H9 (cell line): ENCODE results near the gene TASOR2. TPM values are rescaled to one million over a fixed set of nuclear protein-coding genes. Genes with fewer than 3 reads are reported as not detected.

ENCODE experiments used
- DNase-seq: peaks from one replicate; pipeline ENCODE4 v3.0.0-alpha.2; 2017
- H2AFZ ChIP-seq: one replicate; pipeline ENCODE4 v1.6.1; 2013; ENCODE audit warnings: mild to moderate bottlenecking, low read length, control low read depth, moderate library complexity
- H2AK5ac ChIP-seq: 2 replicates; pipeline ENCODE4 v1.6.1; 2013; ENCODE audit warnings: low read length, control low read depth, mixed read lengths; ENCODE audit not compliant: insufficient read length
- H2BK120ac ChIP-seq: one replicate; pipeline ENCODE4 v1.6.1; 2013; ENCODE audit warnings: low read depth, mild to moderate bottlenecking, low read length, control low read depth, inconsistent platforms; ENCODE audit not compliant: poor library complexity, severe bottlenecking
- H2BK12ac ChIP-seq: 2 replicates; pipeline ENCODE4 v1.6.1; 2013; ENCODE audit warnings: low read length, control low read depth, mixed read lengths, low read depth; ENCODE audit not compliant: insufficient read length
- H2BK15ac ChIP-seq: 2 replicates; pipeline ENCODE4 v1.6.1; 2013; ENCODE audit warnings: low read depth, low read length, control low read depth
- H2BK20ac ChIP-seq: one replicate; pipeline ENCODE4 v1.6.1; 2013; ENCODE audit warnings: low read depth, mild to moderate bottlenecking, low read length, control low read depth, inconsistent platforms; ENCODE audit not compliant: poor library complexity, severe bottlenecking
- H2BK5ac ChIP-seq: 2 replicates; pipeline ENCODE4 v1.6.1; 2013; ENCODE audit warnings: low read length, control low read depth, mixed read lengths; ENCODE audit not compliant: insufficient read length
- H3K14ac ChIP-seq: 2 replicates; pipeline ENCODE4 v1.6.1; 2013; ENCODE audit warnings: low read length, control low read depth; ENCODE audit not compliant: insufficient read depth
- H3K18ac ChIP-seq: 2 replicates; pipeline ENCODE4 v1.6.1; 2013; ENCODE audit warnings: low read depth, mild to moderate bottlenecking, mixed read lengths, low read length, control low read depth; ENCODE audit not compliant: insufficient read length
- H3K23ac ChIP-seq: 2 replicates; pipeline ENCODE4 v1.6.1; 2013; ENCODE audit warnings: low read length, control low read depth, mixed read lengths, low read depth; ENCODE audit not compliant: insufficient read length
- H3K23me2 ChIP-seq: 2 replicates; pipeline ENCODE4 v1.6.1; 2013; ENCODE audit warnings: low read depth, mild to moderate bottlenecking, mixed read lengths, low read length, control low read depth; ENCODE audit not compliant: insufficient read length, poor library complexity, severe bottlenecking
- H3K27ac ChIP-seq: 2 replicates; pipeline ENCODE4 v1.5.1; 2013; ENCODE audit warnings: low read length, control low read depth, mixed read lengths, low read depth; ENCODE audit not compliant: insufficient read length
- H3K27me3 ChIP-seq: 2 replicates; pipeline ENCODE4 v1.6.1; 2013; ENCODE audit warnings: low read length, control low read depth, inconsistent platforms; ENCODE audit not compliant: insufficient read depth
- H3K4ac ChIP-seq: 2 replicates; pipeline ENCODE4 v1.6.1; 2013; ENCODE audit warnings: low read depth, mild to moderate bottlenecking, control low read depth, inconsistent platforms, low read length, moderate library complexity
- H3K4me1 ChIP-seq: 2 replicates; pipeline ENCODE4 v1.6.1; 2013; ENCODE audit warnings: low read length, control low read depth, inconsistent platforms; ENCODE audit not compliant: insufficient read depth
- H3K4me2 ChIP-seq: 2 replicates; pipeline ENCODE4 v1.6.1; 2013; ENCODE audit warnings: low read length, control low read depth, mixed read lengths; ENCODE audit not compliant: insufficient read length, insufficient read depth
- H3K56ac ChIP-seq: 2 replicates; pipeline ENCODE4 v1.6.1; 2013; ENCODE audit warnings: low read depth, mild to moderate bottlenecking, mixed read lengths, low read length, control low read depth; ENCODE audit not compliant: insufficient read length
- H3K79me1 ChIP-seq: 2 replicates; pipeline ENCODE4 v1.6.1; 2013; ENCODE audit warnings: low read depth, mild to moderate bottlenecking, moderate library complexity, low read length, control low read depth, inconsistent platforms; ENCODE audit not compliant: insufficient read depth, poor library complexity, severe bottlenecking
- H3K79me2 ChIP-seq: 2 replicates; pipeline ENCODE4 v1.6.1; 2013; ENCODE audit warnings: low read length, control low read depth, inconsistent platforms; ENCODE audit not compliant: insufficient read depth
- H3K9ac ChIP-seq: 2 replicates; pipeline ENCODE4 v1.6.1; 2013; ENCODE audit warnings: low read length, control low read depth, mixed read lengths; ENCODE audit not compliant: insufficient read length; ENCODE audit errors: extremely low read depth
- H3K9me3 ChIP-seq: one replicate; pipeline ENCODE4 v1.6.1; 2013; ENCODE audit warnings: low read depth, low read length, inconsistent platforms; ENCODE audit not compliant: control insufficient read depth
- H3T11ph ChIP-seq: one replicate; pipeline ENCODE4 v1.6.1; 2013; ENCODE audit warnings: mild to moderate bottlenecking, low read length, control low read depth, inconsistent platforms
- H4K20me1 ChIP-seq: one replicate; pipeline ENCODE4 v1.6.1; 2013; ENCODE audit not compliant: control insufficient read depth, insufficient read length, insufficient read depth
- H4K5ac ChIP-seq: 2 replicates; pipeline ENCODE4 v1.6.1; 2013; ENCODE audit warnings: low read depth, mild to moderate bottlenecking, mixed read lengths, low read length, control low read depth; ENCODE audit not compliant: insufficient read length
- H4K8ac ChIP-seq: replicated peaks from 2 replicates; pipeline ENCODE4 v1.6.1; 2013; ENCODE audit warnings: low read length, control low read depth, mixed read lengths, low read depth; ENCODE audit not compliant: insufficient read length
- H4K91ac ChIP-seq: 2 replicates; pipeline ENCODE4 v1.6.1; 2013; ENCODE audit warnings: low read depth, mild to moderate bottlenecking, moderate library complexity, mixed read lengths, low read length, control low read depth; ENCODE audit not compliant: insufficient read length
- H3K27ac Mint-ChIP-seq, 3 experiments: 2 replicates in 2 of 3; 3 replicates in 1 of 3; pipeline ENCODE4 v1.8.0; 2020 to 2021; ENCODE audit warnings: mixed read lengths in 3 of 3, mild to moderate bottlenecking in 1 of 3, moderate library complexity in 1 of 3
- H3K27me3 Mint-ChIP-seq: 2 replicates; pipeline ENCODE4 v1.8.0; 2021; ENCODE audit warnings: low read depth, mild to moderate bottlenecking, moderate library complexity, mixed read lengths
- H3K36me3 Mint-ChIP-seq, 3 experiments: 2 replicates in 2 of 3; 3 replicates in 1 of 3; pipeline ENCODE4 v1.8.0; 2020 to 2021; ENCODE audit warnings: low read depth in 3 of 3, mixed read lengths in 3 of 3; ENCODE audit not compliant: insufficient read depth in 1 of 3
- H3K4me1 Mint-ChIP-seq, 2 experiments: 2 replicates each; pipeline ENCODE4 v1.8.0; 2020; ENCODE audit warnings: mixed read lengths in 2 of 2
- H3K4me3 Mint-ChIP-seq, 2 experiments: 2 replicates in 1 of 2; 3 replicates in 1 of 2; pipeline ENCODE4 v1.8.0; 2020 to 2021; ENCODE audit warnings: mild to moderate bottlenecking in 2 of 2, mixed read lengths in 2 of 2, moderate library complexity in 1 of 2
- H3K9me3 Mint-ChIP-seq, 2 experiments: 2 replicates in 1 of 2; 3 replicates in 1 of 2; pipeline ENCODE4 v1.8.0; 2020; ENCODE audit warnings: mild to moderate bottlenecking in 2 of 2, mixed read lengths in 2 of 2, moderate library complexity in 1 of 2
- WGBS: extraction: QIAGEN DNeasy Blood & Tissue Kit; methylation state at CpG from one replicate; pipeline ENCODE4 v1.1.7; 2013; ENCODE audit warnings: missing lambda C conversion rate, low lambda C conversion rate, mixed read lengths; ENCODE audit not compliant: insufficient read length; ENCODE audit errors: extremely low coverage; 5-methylcytosine and 5-hydroxymethylcytosine counted together
- total RNA-seq: library from RNA; stranded (reverse); gene quantifications from 2 replicates; pipeline ENCODE4 v1.2.1, GENCODE V29; 2021
- TF ChIP-seq, protein P1 (sequence below): fragments of 200-600 bp; sonication (generic); conservative IDR thresholded peaks from 3 replicates; pipeline ENCODE4 v1.8.0; 2021; ENCODE audit warnings: antibody characterized with exemption, mild to moderate bottlenecking

Gene TASOR2
- total RNA-seq, 1 experiment from 2014 or later: 64.5 TPM

DNA sequence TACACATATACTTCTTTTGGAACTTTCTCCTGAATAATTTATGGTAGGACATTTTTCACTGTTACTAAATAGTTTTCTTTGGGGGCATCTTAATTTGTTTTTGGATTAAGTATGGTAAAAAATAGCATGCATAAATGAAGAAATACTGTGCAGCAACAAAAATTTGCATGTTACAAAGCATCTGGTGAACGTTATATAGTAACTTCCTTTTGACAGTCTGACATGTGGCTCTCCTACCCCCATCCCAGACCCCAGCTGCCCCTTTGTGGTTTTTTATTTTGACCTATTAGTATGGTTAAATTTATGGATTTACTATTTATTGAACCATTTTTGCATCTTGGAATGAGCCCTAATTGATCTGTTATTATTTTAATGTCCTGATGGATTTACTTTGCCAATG lies 9.9 kb downstream of the TASOR2 start:
- no peaks in the 10 kb centered on the region for H4K20me1 ChIP-seq
- Mint-ChIP-seq H3K4me3 (no peak overlapping the region), H3K9me3 (no peaks in the 10 kb centered on the region), H3K36me3 (no peaks in the 10 kb centered on the region), H3K4me1 (peaks cover 44 to 48% of the 10 kb centered on the region in 2 experiments), H3K27me3 (no peaks in the 10 kb centered on the region), H3K27ac (no peak overlapping the region)
- H3K4me1 ChIP-seq: peaks cover 4% of the 10 kb centered on the region; the same call in 1 of the 2 replicates
- H3T11ph ChIP-seq: no peak overlapping the region
- H2BK20ac ChIP-seq: no peak overlapping the region
- no peak overlapping the region for H3K56ac ChIP-seq
- TF ChIP-seq, protein P1, sequence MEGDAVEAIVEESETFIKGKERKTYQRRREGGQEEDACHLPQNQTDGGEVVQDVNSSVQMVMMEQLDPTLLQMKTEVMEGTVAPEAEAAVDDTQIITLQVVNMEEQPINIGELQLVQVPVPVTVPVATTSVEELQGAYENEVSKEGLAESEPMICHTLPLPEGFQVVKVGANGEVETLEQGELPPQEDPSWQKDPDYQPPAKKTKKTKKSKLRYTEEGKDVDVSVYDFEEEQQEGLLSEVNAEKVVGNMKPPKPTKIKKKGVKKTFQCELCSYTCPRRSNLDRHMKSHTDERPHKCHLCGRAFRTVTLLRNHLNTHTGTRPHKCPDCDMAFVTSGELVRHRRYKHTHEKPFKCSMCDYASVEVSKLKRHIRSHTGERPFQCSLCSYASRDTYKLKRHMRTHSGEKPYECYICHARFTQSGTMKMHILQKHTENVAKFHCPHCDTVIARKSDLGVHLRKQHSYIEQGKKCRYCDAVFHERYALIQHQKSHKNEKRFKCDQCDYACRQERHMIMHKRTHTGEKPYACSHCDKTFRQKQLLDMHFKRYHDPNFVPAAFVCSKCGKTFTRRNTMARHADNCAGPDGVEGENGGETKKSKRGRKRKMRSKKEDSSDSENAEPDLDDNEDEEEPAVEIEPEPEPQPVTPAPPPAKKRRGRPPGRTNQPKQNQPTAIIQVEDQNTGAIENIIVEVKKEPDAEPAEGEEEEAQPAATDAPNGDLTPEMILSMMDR: no peak
- H3K23me2 ChIP-seq: peaks cover 10% of the 10 kb centered on the region
- no peaks in the 10 kb centered on the region for H3K9me3 ChIP-seq
- no peak overlapping the region for H3K23ac ChIP-seq
- no peak for DNase-seq
- H2BK5ac ChIP-seq: no peak overlapping the region
- H3K18ac ChIP-seq: no peak overlapping the region
- H3K4ac ChIP-seq: no peak overlapping the region
- no peaks in the 10 kb centered on the region for H3K27me3 ChIP-seq
- WGBS: no CpG with 5 or more reads among the region's 1 CpG
- no peak overlapping the region for H4K91ac ChIP-seq
- H2AK5ac ChIP-seq: no peak overlapping the region
- no peak overlapping the region for H4K8ac ChIP-seq
- no peak overlapping the region for H3K27ac ChIP-seq
- peaks cover 35% of the 10 kb centered on the region; the same call in 1 of the 2 replicates for H3K79me2 ChIP-seq
- H2BK12ac ChIP-seq: no peak overlapping the region
- H3K79me1 ChIP-seq: peaks cover 2% of the 10 kb centered on the region
- no peak overlapping the region for H3K4me2 ChIP-seq
- H4K5ac ChIP-seq: no peak overlapping the region
- H2BK120ac ChIP-seq: no peak overlapping the region
- no peak overlapping the region for H2BK15ac ChIP-seq
- no peak overlapping the region for H2AFZ ChIP-seq
- H3K9ac ChIP-seq: no peak overlapping the region
- no peak overlapping the region for H3K14ac ChIP-seq
